Panc1 (cell line): ENCODE results near the gene RIMKLA. TPM values are rescaled to one million over a fixed set of nuclear protein-coding genes. Genes with fewer than 3 reads are reported as not detected.

Experiments
- ATAC-seq: fragments of 200-7000 bp; cut with Tn5 transposase; 2 replicates; pipeline ENCODE4 v1.9.1; 2020; ENCODE audit warnings: mild to moderate bottlenecking, moderate library complexity
- BruUV-seq: library from RNA; stranded (reverse); fragments of 400-500 nt; replicated peaks from 2 replicates; lab custom pipeline; 2021; lab: Mats Ljungman, UMichigan
- CTCF ChIA-PET: fragments of 300-600 bp; sonication (Branson Sonifier 250); formaldehyde crosslinking; loops from one replicate; lab custom pipeline; 2022; ENCODE audit warnings: antibody characterized with exemption; lab: Charles Lee
- POLR2A ChIA-PET: fragments of 300-600 bp; sonication (Branson Sonifier 250); formaldehyde crosslinking; loops from one replicate; lab custom pipeline; 2022; ENCODE audit warnings: antibody characterized with exemption; lab: Charles Lee
- DNase-seq: peaks from one replicate; pipeline ENCODE4 v3.0.0-alpha.2; 2010; ENCODE audit warnings: low read depth, low spot score
- H3K27ac ChIP-seq: 2 replicates; pipeline ENCODE4 v1.5.1; 2011; ENCODE audit warnings: mild to moderate bottlenecking, low read length, inconsistent platforms
- H3K27me3 ChIP-seq: fragments of 200-500 bp; sonication (Bioruptor generic); 2 replicates; pipeline ENCODE4 v1.6.0; 2014; ENCODE audit warnings: low read length, inconsistent platforms; ENCODE audit not compliant: control insufficient read depth, insufficient read depth
- H3K36me3 ChIP-seq: fragments of 200-500 bp; sonication (Bioruptor generic); 2 replicates; pipeline ENCODE4 v1.5.1; 2014; ENCODE audit warnings: inconsistent platforms, mild to moderate bottlenecking, low read length, moderate library complexity; ENCODE audit not compliant: control insufficient read depth, insufficient read depth
- H3K4me1 ChIP-seq: 2 replicates; pipeline ENCODE4 v1.5.1; 2011; ENCODE audit warnings: inconsistent platforms, mild to moderate bottlenecking, low read length, moderate library complexity; ENCODE audit not compliant: control insufficient read depth, insufficient read depth
- H3K4me3 ChIP-seq, 2 experiments: 2 replicates each; pipeline ENCODE4 v1.5.1; 2011 to 2012; ENCODE audit warnings: low read depth in 2 of 2, low read length in 2 of 2, mild to moderate bottlenecking in 2 of 2, inconsistent platforms in 1 of 2, moderate library complexity in 1 of 2
- H3K9me3 ChIP-seq: fragments of 200-500 bp; sonication (Bioruptor generic); 2 replicates; pipeline ENCODE4 v1.5.1; 2014; ENCODE audit warnings: low read depth, mild to moderate bottlenecking, inconsistent platforms, low read length, moderate library complexity; ENCODE audit not compliant: control insufficient read depth, insufficient read depth
- POLR2AphosphoS5 ChIP-seq: IDR thresholded peaks from 2 replicates; pipeline ENCODE4 v1.6.1; 2012; ENCODE audit warnings: mild to moderate bottlenecking, low read depth, low read length, moderate library complexity
- SIN3A ChIP-seq: IDR thresholded peaks from 2 replicates; pipeline ENCODE4 v1.6.1; 2012; ENCODE audit warnings: low read depth, mild to moderate bottlenecking, low read length, moderate library complexity, borderline replicate concordance; ENCODE audit not compliant: insufficient read depth
- TCF7L2 ChIP-seq: IDR thresholded peaks from 2 replicates; pipeline ENCODE4 v1.6.1; 2011; ENCODE audit warnings: mild to moderate bottlenecking, low read depth, low read length, inconsistent platforms
- in situ Hi-C: cut with HindIII; loops from 2 replicates; pipeline ENCODE4 v1.10.0; 2016; ENCODE audit warnings: low sequenced_read_pairs, low pct_unique_long_range_greater_than_20kb
- intact Hi-C: fragments of 100-400 bp; cut with micrococcal nuclease; formaldehyde crosslinking; loops from one replicate; pipeline ENCODE4 v1.10.0; 2022; ENCODE audit not compliant: unreplicated experiment
- total RNA-seq: library from RNA; stranded (reverse); gene quantifications from one replicate; pipeline ENCODE4 v1.2.1, GENCODE V29; 2021; ENCODE audit not compliant: unreplicated experiment
- TF ChIP-seq, protein P1 (sequence below), 2 experiments: IDR thresholded peaks; 2 replicates each; pipeline ENCODE4 v1.6.1; 2011 to 2012; ENCODE audit warnings: low read depth in 2 of 2, control low read depth in 1 of 2, low read length in 1 of 2, mild to moderate bottlenecking in 1 of 2, moderate library complexity in 1 of 2; ENCODE audit not compliant: insufficient read depth in 1 of 2
- TF ChIP-seq, protein P2 (sequence below): fragments of 450-650 bp; IDR thresholded peaks from 2 replicates; pipeline ENCODE4 v1.5.1; 2017; ENCODE audit warnings: mild to moderate bottlenecking

The RIMKLA gene
- total RNA-seq, 1 experiment from 2014 or later: 13.6 TPM

DNA sequence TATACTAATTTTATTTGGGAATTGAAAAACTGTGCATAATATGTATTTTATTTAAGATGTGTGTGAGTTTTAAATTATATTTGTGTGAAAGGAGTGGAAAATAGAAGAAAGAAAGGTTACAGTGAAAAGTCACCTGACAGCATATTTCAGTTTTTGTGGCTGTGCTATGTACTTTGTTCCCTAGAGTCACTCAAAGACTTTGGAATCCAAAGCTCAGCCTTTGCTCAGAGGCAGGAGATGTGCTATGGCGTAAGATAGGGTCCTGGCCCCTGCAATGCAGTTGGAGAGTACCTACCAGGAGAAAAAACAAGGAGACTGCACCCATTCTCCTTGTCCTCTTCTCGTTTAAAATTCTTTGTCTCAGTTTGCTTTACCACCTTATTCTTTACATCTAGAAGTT lies 85.4 kb downstream of the RIMKLA start:
- TF ChIP-seq, protein P1, sequence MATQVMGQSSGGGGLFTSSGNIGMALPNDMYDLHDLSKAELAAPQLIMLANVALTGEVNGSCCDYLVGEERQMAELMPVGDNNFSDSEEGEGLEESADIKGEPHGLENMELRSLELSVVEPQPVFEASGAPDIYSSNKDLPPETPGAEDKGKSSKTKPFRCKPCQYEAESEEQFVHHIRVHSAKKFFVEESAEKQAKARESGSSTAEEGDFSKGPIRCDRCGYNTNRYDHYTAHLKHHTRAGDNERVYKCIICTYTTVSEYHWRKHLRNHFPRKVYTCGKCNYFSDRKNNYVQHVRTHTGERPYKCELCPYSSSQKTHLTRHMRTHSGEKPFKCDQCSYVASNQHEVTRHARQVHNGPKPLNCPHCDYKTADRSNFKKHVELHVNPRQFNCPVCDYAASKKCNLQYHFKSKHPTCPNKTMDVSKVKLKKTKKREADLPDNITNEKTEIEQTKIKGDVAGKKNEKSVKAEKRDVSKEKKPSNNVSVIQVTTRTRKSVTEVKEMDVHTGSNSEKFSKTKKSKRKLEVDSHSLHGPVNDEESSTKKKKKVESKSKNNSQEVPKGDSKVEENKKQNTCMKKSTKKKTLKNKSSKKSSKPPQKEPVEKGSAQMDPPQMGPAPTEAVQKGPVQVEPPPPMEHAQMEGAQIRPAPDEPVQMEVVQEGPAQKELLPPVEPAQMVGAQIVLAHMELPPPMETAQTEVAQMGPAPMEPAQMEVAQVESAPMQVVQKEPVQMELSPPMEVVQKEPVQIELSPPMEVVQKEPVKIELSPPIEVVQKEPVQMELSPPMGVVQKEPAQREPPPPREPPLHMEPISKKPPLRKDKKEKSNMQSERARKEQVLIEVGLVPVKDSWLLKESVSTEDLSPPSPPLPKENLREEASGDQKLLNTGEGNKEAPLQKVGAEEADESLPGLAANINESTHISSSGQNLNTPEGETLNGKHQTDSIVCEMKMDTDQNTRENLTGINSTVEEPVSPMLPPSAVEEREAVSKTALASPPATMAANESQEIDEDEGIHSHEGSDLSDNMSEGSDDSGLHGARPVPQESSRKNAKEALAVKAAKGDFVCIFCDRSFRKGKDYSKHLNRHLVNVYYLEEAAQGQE (IDR thresholded peaks at IDR 0.05; ENCODE audit: insufficient read depth in 1 of 2, low read depth in 2 of 2, low read length in 1 of 2): no peak
- no peak for TF ChIP-seq TCF7L2
- TF ChIP-seq, protein P2, sequence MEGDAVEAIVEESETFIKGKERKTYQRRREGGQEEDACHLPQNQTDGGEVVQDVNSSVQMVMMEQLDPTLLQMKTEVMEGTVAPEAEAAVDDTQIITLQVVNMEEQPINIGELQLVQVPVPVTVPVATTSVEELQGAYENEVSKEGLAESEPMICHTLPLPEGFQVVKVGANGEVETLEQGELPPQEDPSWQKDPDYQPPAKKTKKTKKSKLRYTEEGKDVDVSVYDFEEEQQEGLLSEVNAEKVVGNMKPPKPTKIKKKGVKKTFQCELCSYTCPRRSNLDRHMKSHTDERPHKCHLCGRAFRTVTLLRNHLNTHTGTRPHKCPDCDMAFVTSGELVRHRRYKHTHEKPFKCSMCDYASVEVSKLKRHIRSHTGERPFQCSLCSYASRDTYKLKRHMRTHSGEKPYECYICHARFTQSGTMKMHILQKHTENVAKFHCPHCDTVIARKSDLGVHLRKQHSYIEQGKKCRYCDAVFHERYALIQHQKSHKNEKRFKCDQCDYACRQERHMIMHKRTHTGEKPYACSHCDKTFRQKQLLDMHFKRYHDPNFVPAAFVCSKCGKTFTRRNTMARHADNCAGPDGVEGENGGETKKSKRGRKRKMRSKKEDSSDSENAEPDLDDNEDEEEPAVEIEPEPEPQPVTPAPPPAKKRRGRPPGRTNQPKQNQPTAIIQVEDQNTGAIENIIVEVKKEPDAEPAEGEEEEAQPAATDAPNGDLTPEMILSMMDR: no peak
- TF ChIP-seq SIN3A: no peak
- TF ChIP-seq POLR2AphosphoS5: no peak
- no peaks in the 10 kb centered on the region for H3K36me3 ChIP-seq
- no peak overlapping the region for H3K4me3 ChIP-seq
- no peak overlapping the region for H3K27ac ChIP-seq
- H3K27me3 ChIP-seq: no peaks in the 10 kb centered on the region
- no peak for DNase-seq
- no TSS peak for BruUV-seq
- in situ Hi-C loops: no loop called here
- intact Hi-C loops: no loop called here
- H3K9me3 ChIP-seq: no peaks in the 10 kb centered on the region
- no peak for ATAC-seq
- CTCF ChIA-PET: no interaction called here
- H3K4me1 ChIP-seq: peaks cover 9% of the 10 kb centered on the region; the same call in 1 of the 2 replicates
- POLR2A ChIA-PET: no interaction called here

DNA sequence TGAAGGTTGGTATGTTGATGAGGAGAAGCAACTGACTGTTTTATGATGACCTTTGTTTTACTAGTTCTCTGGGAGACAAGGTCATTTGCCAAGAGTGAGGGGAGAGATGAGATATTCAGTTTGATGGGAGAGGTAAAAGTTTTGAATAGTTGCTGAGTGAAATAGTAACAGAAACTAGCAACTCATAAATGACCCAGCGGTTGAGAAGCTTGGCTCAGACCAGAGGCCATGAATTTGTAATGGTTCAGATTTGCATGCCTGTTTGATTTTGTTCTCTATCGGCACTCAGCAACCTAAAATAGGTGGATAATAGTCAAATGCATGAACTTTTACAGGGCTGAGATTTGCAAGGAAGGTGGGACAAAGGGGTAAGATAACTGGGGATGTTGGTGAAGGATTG lies 89.1 kb downstream of the RIMKLA start:
- Histone ChIP-seq H3K27me3 (no peaks in the 10 kb centered on the region), H3K4me3 (no peak overlapping the region), H3K4me1 (no peaks in the 10 kb centered on the region), H3K27ac (no peak overlapping the region), H3K9me3 (no peaks in the 10 kb centered on the region), H3K36me3 (no peaks in the 10 kb centered on the region)
- CTCF ChIA-PET: no interaction called here
- BruUV-seq: no TSS peak
- ATAC-seq: no peak
- TF ChIP-seq, protein P1 (IDR thresholded peaks at IDR 0.05; ENCODE audit: insufficient read depth in 1 of 2, low read depth in 2 of 2, low read length in 1 of 2): no peak
- TF ChIP-seq POLR2AphosphoS5: no peak
- no peak for TF ChIP-seq TCF7L2
- TF ChIP-seq SIN3A: no peak
- TF ChIP-seq, protein P2: no peak
- no peak for DNase-seq
- POLR2A ChIA-PET: no interaction called here
- in situ Hi-C loops: no loop called here
- intact Hi-C loops: no loop called here
